A204.1 (cell line): ENCODE results near the gene LMF2.

Experiments
- FAIRE-seq: peaks from 2 replicates; lab custom pipeline; 2012; peaks lifted over from hg19 to GRCh38; lab: Jason Lieb, UNC

The LMF2 gene

GRCh38 chr22:50481440-50482106 is 25.9 kb downstream of the LMF2 start, which contains the start of gene ADM2:
TSS of gene ADM2 (plus strand) at chr22:50481543. CDS start at chr22:50481848, 305 bp downstream.
- no peak for FAIRE-seq

- FAIRE-seq: no peak
These were observed 26.5 kb downstream of the LMF2 start for GRCh38 chr22:50481045-50481439.

- FAIRE-seq: no peak
These were observed 27.8 kb downstream of the LMF2 start for GRCh38 chr22:50479721-50480120.

GRCh38 chr22:50477923-50478322 is 29.6 kb downstream of the LMF2 start:
- no peak for FAIRE-seq

GRCh38 chr22:50476868-50477267 is 30.6 kb downstream of the LMF2 start:
- FAIRE-seq: no peak

- FAIRE-seq: no peak
These were observed 31.9 kb downstream of the LMF2 start for GRCh38 chr22:50475652-50476002.

- FAIRE-seq: no peak
These were observed 32.5 kb downstream of the LMF2 start, which contains the start of gene SBF1 for GRCh38 chr22:50474710-50475651. TSS of gene SBF1 (minus strand) at chr22:50475035. CDS start at chr22:50474840, 195 bp downstream.

- no peak for FAIRE-seq
These were observed 33.4 kb downstream of the LMF2 start for GRCh38 chr22:50473855-50474671.

- FAIRE-seq: no peak
These were observed 34.4 kb downstream of the LMF2 start for GRCh38 chr22:50473088-50473487.

GRCh38 chr22:50471962-50472361 is 35.5 kb downstream of the LMF2 start:
- no peak for FAIRE-seq

- no peak for FAIRE-seq
These were observed 36.2 kb downstream of the LMF2 start for GRCh38 chr22:50471197-50471847.

- no peak for FAIRE-seq
These were observed 37.0 kb downstream of the LMF2 start for GRCh38 chr22:50470491-50470890.

- no peak for FAIRE-seq
These were observed 37.9 kb downstream of the LMF2 start for GRCh38 chr22:50469377-50470305.

- no peak for FAIRE-seq
These were observed 38.9 kb downstream of the LMF2 start for GRCh38 chr22:50468626-50469025.

GRCh38 chr22:50467773-50468440 is 39.6 kb downstream of the LMF2 start:
- no peak for FAIRE-seq

GRCh38 chr22:50467341-50467740 is 40.2 kb downstream of the LMF2 start:
- no peak for FAIRE-seq

- no peak for FAIRE-seq
These were observed 42.2 kb downstream of the LMF2 start for GRCh38 chr22:50465066-50465930.

GRCh38 chr22:50464451-50464850 is 43.1 kb downstream of the LMF2 start:
- no peak for FAIRE-seq

- no peak for FAIRE-seq
These were observed 44.2 kb downstream of the LMF2 start for GRCh38 chr22:50463188-50463900.
